Measurements from ENCODE around the gene PTPRM.

PTPRM gene

GRCh38 chr18:7870266-7870665 is 303.1 kb downstream of the PTPRM start:
- DNase-seq: no peak

- no peak for DNase-seq
Measured at GRCh38 chr18:7870855-7871254, 303.7 kb downstream of the PTPRM start.

- DNase-seq: no peak
Measured at GRCh38 chr18:7871560-7872456, 304.7 kb downstream of the PTPRM start.

GRCh38 chr18:7872569-7872968 is 305.5 kb downstream of the PTPRM start:
- no peak for DNase-seq

GRCh38 chr18:7873316-7873715 is 306.2 kb downstream of the PTPRM start:
- no peak for DNase-seq

DNA sequence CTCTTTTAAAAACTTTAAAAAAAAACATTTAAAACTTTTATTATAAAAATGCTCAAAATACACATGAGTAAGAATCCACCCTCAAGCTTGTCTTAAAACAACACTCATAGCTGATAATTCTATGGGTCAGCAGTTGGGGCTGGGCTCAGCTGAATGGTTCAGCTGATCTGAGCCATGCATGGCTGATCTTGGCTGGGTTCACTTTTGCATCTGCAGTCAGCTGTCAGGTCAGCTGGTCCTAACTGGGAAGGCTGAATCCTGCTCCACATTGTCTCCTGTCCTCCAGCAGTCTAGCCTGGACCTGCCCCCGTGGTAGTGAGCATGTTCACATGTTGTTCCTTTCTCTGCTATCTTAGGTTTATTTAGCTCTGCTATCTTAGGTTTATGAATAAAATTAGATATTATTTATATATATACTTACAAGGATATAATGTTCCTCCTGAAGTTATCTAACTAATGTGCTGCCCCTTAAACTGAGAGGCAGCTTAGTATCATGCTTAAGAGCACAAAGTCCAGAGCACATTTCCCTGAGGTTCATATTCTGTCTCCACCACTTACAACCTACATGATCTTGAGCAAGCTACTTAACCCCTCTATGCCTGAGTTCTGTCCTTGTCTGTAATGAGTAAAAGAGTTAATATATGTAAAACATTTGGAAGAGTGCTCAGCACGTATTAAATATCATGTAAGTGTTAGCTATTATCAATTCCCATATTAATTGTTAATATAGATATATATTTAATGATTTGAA is 309.4 kb downstream of the PTPRM start:
- DNase-seq: no peak

DNA sequence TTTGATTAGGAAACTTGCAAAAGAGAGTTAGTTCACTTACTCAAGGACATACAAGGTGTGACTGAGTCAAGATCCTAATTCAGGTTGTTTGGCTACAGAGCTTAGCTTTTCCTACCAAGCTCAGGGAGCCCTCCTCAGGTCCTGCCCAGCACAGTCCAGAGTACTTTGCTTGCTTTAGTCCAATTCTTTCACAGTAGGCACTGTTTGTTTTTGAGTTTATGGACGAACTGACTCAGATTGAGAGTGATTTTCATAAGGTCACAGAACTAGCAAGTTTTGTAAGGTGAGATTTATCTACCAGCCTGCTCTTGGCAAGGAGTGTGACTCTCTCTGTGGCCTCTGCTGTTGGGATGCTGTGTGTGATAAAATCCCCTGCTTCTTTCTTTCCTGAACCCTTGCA is 310.5 kb downstream of the PTPRM start:
- no peak for DNase-seq

GRCh38 chr18:7878265-7879211 is 311.4 kb downstream of the PTPRM start:
- no peak for DNase-seq

DNA sequence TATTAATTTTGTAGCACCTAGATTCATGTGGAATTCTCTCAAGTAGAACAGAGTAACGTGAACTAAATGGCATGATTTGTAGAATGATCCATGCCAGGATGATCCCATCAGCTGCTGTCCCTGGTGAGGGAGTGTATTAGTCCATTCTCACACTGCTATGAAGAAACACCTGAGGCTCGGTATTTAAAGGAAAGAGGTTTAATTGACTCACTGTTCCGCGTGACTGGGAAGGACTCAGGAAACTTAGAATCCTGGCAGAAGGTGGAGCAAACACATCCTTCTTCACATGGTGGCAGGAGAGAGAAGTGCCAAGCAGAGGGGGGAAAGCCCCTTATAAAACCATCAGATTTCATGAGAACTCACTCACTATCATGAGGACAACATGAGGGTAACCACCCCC is 312.6 kb downstream of the PTPRM start:
- no peak for DNase-seq

GRCh38 chr18:7885865-7886264 is 318.7 kb downstream of the PTPRM start:
- DNase-seq: no peak

DNA sequence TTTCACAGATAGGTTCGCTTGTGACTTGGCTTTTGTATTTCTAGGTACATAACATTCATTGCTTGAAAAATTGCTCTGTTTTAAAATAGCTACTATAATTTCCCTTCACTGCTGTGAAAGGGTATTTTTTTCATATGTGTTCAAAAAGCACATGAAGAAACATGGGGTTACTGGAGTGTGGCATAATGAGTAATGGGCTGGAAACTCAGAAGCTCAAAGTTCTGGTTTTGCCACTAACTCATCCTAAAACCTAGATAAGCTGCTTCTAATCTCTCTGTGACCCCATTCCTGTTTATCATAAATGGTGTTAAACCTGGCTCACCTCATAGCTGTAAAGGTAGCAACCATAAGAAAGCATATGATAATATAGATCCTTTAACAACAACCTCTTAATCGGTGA is 319.3 kb downstream of the PTPRM start:
- DNase-seq: no peak

GRCh38 chr18:7889515-7889914 is 322.4 kb downstream of the PTPRM start:
- DNase-seq: no peak

GRCh38 chr18:7890075-7890474 is 323.0 kb downstream of the PTPRM start:
- no peak for DNase-seq

- DNase-seq: no peak
Measured at GRCh38 chr18:7892556-7892955, 325.4 kb downstream of the PTPRM start.

DNA sequence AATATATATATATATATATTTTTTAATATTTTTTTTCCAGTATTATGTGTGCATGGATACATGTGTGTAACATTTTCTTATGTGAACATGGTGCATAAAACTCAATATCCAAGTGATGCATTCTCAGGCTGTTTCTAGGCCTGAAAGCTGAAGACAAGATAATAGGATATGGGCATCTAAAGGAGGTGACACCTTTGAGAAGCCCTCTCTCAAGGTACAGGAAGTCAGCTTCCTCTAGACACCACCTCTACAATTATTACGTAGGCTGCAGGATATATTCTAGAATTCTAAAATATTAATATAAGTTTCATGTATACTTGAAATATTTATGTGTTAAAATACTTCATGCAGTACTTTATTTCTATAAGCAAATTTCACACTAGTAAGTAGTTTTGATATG is 327.5 kb downstream of the PTPRM start:
- no peak for DNase-seq

DNA sequence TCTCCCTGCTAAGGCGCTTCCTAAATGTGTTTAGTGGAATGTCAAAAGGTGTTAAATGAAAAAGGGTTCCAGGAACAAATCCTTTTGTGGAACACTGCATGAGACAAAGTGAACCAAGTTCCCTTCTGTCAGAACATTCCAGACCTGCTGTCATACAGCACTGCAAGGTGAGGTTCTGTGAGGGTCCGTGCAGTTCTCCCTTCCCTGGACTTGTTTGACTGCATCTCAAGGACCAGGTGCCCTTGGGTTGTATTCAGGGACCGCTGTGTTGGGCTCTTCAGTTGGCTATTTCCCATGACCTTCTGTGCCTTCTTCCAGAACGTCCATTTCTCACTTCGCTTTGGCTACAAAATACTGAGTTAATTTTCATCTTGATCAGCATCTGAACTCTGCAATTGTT is 328.2 kb downstream of the PTPRM start:
- no peak for DNase-seq

GRCh38 chr18:7896161-7896560 is 329.0 kb downstream of the PTPRM start:
- DNase-seq: no peak

GRCh38 chr18:7896805-7897518 is 329.8 kb downstream of the PTPRM start:
- DNase-seq: no peak

GRCh38 chr18:7898181-7898580 is 331.1 kb downstream of the PTPRM start:
- no peak for DNase-seq

DNA sequence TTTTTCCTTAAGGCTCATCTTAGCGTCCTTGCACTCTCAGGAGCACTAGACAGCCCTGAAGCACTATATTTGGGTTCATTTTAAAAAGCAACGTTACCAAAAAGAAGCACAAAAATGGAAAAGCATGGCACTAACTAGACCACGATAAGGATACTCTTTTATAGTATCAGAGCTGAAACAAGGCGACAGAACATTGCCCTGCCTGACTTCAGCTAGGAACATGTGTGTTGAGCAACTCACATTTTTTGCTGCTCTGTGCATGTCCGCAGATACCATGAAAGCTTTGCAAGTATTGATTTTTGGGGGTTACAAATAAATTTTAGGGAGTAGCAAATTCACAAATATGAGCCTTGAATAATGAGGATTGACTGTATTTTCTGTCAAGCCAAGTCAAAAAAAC is 332.0 kb downstream of the PTPRM start:
- DNase-seq: no peak

- no peak for DNase-seq
Measured at GRCh38 chr18:7900091-7900490, 333.0 kb downstream of the PTPRM start.

DNA sequence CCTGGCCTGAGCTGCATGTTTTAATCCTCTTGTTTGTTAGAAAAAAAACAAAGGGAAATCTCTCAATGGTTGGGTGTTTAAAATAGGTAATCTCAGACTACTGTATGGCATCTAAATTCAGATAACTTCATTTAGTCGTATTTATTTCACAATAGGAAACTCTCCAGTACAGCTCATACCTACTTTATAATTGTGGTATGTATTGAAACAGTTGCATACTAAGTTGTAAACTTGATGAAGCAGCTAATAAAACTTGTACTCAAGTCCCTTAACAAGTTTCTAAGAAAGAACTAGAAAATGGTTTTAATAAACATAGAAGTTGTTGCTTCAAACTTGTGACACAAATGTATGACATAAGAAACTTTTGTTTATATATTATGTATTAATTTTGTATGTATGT is 334.5 kb downstream of the PTPRM start:
- DNase-seq: no peak
